NB4 (cell line): ENCODE data around the gene GRB10.
A peak's percentile ranks its signal among the peaks of the same experiment; 100 is the strongest.

Experiments
- DNase-seq: peaks from one replicate; pipeline ENCODE4 v3.0.0; 2010; ENCODE audit warnings: low read depth
- H3K4me3 ChIP-seq: one replicate; pipeline ENCODE4 v1.5.1; 2011; ENCODE audit warnings: mild to moderate bottlenecking, low read depth, low read length, moderate library complexity
- MAX ChIP-seq: IDR thresholded peaks from 2 replicates; pipeline ENCODE4 v1.6.1; 2011; ENCODE audit warnings: low read depth, low read length
- MYC ChIP-seq: IDR thresholded peaks from 2 replicates; pipeline ENCODE4 v1.6.1; 2011; ENCODE audit warnings: low read depth, low read length
- POLR2A ChIP-seq: IDR thresholded peaks from 2 replicates; pipeline ENCODE4 v1.6.1; 2011; ENCODE audit warnings: mild to moderate bottlenecking; ENCODE audit not compliant: insufficient read length; ENCODE audit errors: extremely low read depth
- TF ChIP-seq, protein P1 (sequence below): IDR thresholded peaks from one replicate; pipeline ENCODE4 v1.5.1; 2012; ENCODE audit warnings: low read depth, low read length

GRB10 gene

GRCh38 chr7:50734246-50734645, 48.5 kb downstream of the GRB10 start:
- no peak for DNase-seq
- no peak overlapping the region for H3K4me3 ChIP-seq
- no peak for TF ChIP-seq POLR2A
- TF ChIP-seq, protein P1, sequence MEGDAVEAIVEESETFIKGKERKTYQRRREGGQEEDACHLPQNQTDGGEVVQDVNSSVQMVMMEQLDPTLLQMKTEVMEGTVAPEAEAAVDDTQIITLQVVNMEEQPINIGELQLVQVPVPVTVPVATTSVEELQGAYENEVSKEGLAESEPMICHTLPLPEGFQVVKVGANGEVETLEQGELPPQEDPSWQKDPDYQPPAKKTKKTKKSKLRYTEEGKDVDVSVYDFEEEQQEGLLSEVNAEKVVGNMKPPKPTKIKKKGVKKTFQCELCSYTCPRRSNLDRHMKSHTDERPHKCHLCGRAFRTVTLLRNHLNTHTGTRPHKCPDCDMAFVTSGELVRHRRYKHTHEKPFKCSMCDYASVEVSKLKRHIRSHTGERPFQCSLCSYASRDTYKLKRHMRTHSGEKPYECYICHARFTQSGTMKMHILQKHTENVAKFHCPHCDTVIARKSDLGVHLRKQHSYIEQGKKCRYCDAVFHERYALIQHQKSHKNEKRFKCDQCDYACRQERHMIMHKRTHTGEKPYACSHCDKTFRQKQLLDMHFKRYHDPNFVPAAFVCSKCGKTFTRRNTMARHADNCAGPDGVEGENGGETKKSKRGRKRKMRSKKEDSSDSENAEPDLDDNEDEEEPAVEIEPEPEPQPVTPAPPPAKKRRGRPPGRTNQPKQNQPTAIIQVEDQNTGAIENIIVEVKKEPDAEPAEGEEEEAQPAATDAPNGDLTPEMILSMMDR: no peak
- no peak for TF ChIP-seq MYC
- no peak for TF ChIP-seq MAX

- H3K4me3 ChIP-seq: no peak overlapping the region
- no peak for DNase-seq
- TF ChIP-seq MAX (no peak), MYC (no peak), POLR2A (no peak)
- TF ChIP-seq, protein P1: no peak
These were observed 49.1 kb downstream of the GRB10 start for GRCh38 chr7:50733552-50733951.

- TF ChIP-seq POLR2A: no peak
- TF ChIP-seq, protein P1: no peak
- TF ChIP-seq MYC: no peak
- no peak for TF ChIP-seq MAX
- DNase-seq: no peak
- no peak overlapping the region for H3K4me3 ChIP-seq
These were observed 50.8 kb downstream of the GRB10 start for GRCh38 chr7:50731703-50732582.

DNA sequence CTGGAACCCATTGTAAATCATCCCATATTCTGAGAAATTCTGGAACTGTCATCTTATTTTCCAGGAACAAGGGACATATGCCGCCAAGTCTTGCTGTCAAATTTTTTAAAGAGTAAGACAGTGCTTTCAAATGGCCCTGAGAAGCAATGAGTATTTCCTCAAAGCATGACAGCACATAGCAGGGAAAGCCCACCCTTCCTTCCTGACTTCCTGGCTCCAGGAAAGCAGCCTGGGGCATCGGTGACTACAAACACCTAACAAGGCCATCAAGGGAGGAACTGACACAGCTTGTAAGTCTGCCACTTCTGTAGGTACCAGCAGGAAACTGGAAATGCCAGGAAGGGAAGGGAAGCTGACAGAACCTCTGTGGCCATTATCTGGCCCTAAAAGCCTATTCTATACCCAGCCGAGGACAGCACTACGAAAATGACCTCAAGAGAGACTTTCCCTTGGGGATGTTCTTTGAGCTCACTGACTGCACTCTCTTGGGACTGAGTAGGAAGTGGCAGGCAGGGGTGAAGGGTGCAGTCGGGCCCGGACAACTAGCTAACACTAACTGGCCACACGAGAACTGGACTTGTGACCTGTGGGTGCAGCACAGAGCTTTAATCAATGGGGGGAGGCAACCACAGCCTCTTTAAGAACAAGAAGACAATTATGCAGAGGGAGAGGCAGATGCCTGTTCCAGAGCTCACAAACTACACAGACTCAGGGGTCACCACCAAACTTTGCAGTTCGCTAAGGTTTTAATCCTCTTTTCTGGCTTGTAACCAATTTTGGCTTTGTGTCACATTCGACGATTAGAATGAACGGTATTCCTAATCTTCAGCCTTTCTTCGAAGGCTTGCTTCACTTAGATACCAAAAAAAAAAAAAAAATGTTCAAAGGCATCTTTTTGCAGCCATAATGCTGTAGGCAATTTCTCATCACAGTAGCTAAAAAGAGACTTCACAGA, 52.0 kb downstream of the GRB10 start:
- peak; percentile 75 for DNase-seq
- no peak for TF ChIP-seq POLR2A
- TF ChIP-seq, protein P1: no peak
- H3K4me3 ChIP-seq: no peak overlapping the region

DNA sequence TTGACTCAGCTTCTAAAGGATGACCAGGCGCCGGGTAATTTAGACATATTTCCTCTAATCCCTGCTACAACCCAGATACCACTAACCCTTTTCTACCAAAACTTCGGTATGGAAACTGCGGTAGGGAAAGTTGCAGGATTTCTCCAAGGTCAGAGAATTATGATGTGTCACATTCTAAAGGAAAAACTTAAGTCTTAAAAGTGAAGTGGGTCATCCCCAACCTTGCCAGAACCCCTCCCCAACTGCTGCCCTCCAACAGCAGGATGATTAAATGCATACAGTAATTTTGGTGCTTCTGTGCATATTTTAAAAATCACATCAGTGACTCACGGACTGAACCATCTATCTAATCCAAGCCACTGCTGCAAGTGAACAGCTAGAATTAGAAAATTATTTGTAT, 52.7 kb downstream of the GRB10 start:
- DNase-seq: no peak
- TF ChIP-seq MAX (no peak), POLR2A (no peak), MYC (no peak)
- TF ChIP-seq, protein P1: no peak
- H3K4me3 ChIP-seq: no peak overlapping the region
